Measurements from ENCODE around the gene TPRX1.

DNA sequence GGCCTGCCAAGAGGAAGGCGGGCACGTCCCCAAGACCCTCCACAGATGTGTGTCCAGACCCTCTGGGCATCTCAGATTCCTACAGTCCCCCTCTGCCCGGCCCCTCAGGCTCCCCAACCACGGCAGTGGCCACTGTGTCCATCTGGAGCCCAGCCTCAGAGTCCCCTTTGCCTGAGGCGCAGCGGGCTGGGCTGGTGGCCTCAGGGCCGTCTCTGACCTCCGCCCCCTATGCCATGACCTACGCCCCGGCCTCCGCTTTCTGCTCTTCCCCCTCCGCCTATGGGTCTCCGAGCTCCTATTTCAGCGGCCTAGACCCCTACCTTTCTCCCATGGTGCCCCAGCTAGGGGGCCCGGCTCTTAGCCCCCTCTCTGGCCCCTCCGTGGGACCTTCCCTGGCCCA is 35.1 kb upstream of the TPRX1 start:
- TF ChIP-seq, protein P1, sequence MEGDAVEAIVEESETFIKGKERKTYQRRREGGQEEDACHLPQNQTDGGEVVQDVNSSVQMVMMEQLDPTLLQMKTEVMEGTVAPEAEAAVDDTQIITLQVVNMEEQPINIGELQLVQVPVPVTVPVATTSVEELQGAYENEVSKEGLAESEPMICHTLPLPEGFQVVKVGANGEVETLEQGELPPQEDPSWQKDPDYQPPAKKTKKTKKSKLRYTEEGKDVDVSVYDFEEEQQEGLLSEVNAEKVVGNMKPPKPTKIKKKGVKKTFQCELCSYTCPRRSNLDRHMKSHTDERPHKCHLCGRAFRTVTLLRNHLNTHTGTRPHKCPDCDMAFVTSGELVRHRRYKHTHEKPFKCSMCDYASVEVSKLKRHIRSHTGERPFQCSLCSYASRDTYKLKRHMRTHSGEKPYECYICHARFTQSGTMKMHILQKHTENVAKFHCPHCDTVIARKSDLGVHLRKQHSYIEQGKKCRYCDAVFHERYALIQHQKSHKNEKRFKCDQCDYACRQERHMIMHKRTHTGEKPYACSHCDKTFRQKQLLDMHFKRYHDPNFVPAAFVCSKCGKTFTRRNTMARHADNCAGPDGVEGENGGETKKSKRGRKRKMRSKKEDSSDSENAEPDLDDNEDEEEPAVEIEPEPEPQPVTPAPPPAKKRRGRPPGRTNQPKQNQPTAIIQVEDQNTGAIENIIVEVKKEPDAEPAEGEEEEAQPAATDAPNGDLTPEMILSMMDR (IDR thresholded peaks at IDR 0.05; ENCODE audit: low read depth, low read length, poor library complexity, severe bottlenecking) = no peak
- TF ChIP-seq EZH2phosphoT487 (IDR thresholded peaks at IDR 0.05; ENCODE audit: borderline replicate concordance, low read length) = no peak

All from DOHH2 (cell line).